IMR-90 (cell line): Measurements from ENCODE around the gene PRKN. TPM values are rescaled to one million over a fixed set of nuclear protein-coding genes. Genes with fewer than 3 reads are reported as not detected.

Source experiments
- ATAC-seq: fragments of 200-7000 bp; cut with Tn5 transposase; 2 replicates; pipeline ENCODE4 v1.9.1; 2020; ENCODE audit warnings: low read depth, mild to moderate bottlenecking, moderate library complexity
- BruUV-seq: library from RNA; stranded (reverse); fragments of 400-500 nt; replicated peaks from 2 replicates; lab custom pipeline; 2021; lab: Mats Ljungman, UMichigan
- CTCF ChIA-PET: fragments of 300-600 bp; formaldehyde crosslinking; extraction: SDS; loops from one replicate; lab custom pipeline; 2021; ENCODE audit warnings: antibody characterized with exemption; lab: Yijun Ruan, JAX
- POLR2A ChIA-PET: fragments of 300-600 bp; sonication (Branson Sonifier 250); formaldehyde crosslinking; loops from one replicate; lab custom pipeline; 2022; ENCODE audit warnings: antibody characterized with exemption; ENCODE audit not compliant: unreplicated experiment; lab: Charles Lee
- DNase-seq: peaks from one replicate; pipeline ENCODE4 v3.0.0; 2013
- H2AFZ ChIP-seq: replicated peaks from 2 replicates; pipeline ENCODE3; 2013; ENCODE audit warnings: low read length, mild to moderate bottlenecking; ENCODE audit not compliant: poor library complexity
- H2AK5ac ChIP-seq: 2 replicates; pipeline ENCODE4 v1.6.1; 2013; ENCODE audit warnings: low read depth, low read length, inconsistent platforms
- H2AK9ac ChIP-seq: replicated peaks from 2 replicates; pipeline ENCODE3; 2013; ENCODE audit warnings: mild to moderate bottlenecking, low read depth, low read length, moderate library complexity; ENCODE audit not compliant: poor library complexity
- H2BK120ac ChIP-seq: 2 replicates; pipeline ENCODE4 v1.6.1; 2013; ENCODE audit warnings: low read depth, low read length, inconsistent platforms
- H2BK15ac ChIP-seq: 3 replicates; pipeline ENCODE4 v1.6.1; 2013; ENCODE audit warnings: low read depth, low read length, inconsistent platforms
- H2BK20ac ChIP-seq: 2 replicates; pipeline ENCODE4 v1.6.1; 2013; ENCODE audit warnings: low read depth, mild to moderate bottlenecking, inconsistent platforms, low read length, moderate library complexity
- H2BK5ac ChIP-seq: 2 replicates; pipeline ENCODE4 v1.6.1; 2013; ENCODE audit warnings: mild to moderate bottlenecking, low read depth, low read length, inconsistent platforms; ENCODE audit not compliant: poor library complexity, severe bottlenecking
- H3K14ac ChIP-seq: replicated peaks from 2 replicates; pipeline ENCODE4 v1.6.1; 2013; ENCODE audit warnings: low read depth, low read length, inconsistent platforms
- H3K18ac ChIP-seq: 2 replicates; pipeline ENCODE4 v1.6.1; 2013; ENCODE audit warnings: low read depth, low read length, control low read depth
- H3K23ac ChIP-seq: 2 replicates; pipeline ENCODE4 v1.6.1; 2013; ENCODE audit warnings: low read depth, low read length, inconsistent platforms
- H3K27ac ChIP-seq: 2 replicates; pipeline ENCODE4 v1.5.1; 2013; ENCODE audit warnings: mild to moderate bottlenecking, control low read depth, low read length; ENCODE audit not compliant: insufficient read depth
- H3K27me3 ChIP-seq: 2 replicates; pipeline ENCODE4 v1.6.1; 2013; ENCODE audit warnings: low read length; ENCODE audit not compliant: control insufficient read depth, insufficient read depth
- H3K36me3 ChIP-seq: 2 replicates; pipeline ENCODE4 v1.6.1; 2013; ENCODE audit warnings: low read length, mixed read lengths; ENCODE audit not compliant: control insufficient read depth, insufficient read depth
- H3K4ac ChIP-seq: 2 replicates; pipeline ENCODE4 v1.6.1; 2013; ENCODE audit warnings: low read depth, low read length, inconsistent platforms
- H3K4me1 ChIP-seq: 2 replicates; pipeline ENCODE4 v1.6.1; 2013; ENCODE audit warnings: low read length, mixed read lengths; ENCODE audit not compliant: control insufficient read depth, insufficient read depth
- H3K4me2 ChIP-seq: 2 replicates; pipeline ENCODE4 v1.6.1; 2013; ENCODE audit warnings: low read depth, mild to moderate bottlenecking, control low read depth, low read length, moderate library complexity
- H3K4me3 ChIP-seq: 2 replicates; pipeline ENCODE4 v1.5.1; 2013; ENCODE audit warnings: low read depth, mild to moderate bottlenecking, control low read depth, low read length, moderate library complexity; ENCODE audit not compliant: insufficient read depth
- H3K56ac ChIP-seq: 2 replicates; pipeline ENCODE4 v1.6.1; 2013; ENCODE audit warnings: low read length, inconsistent platforms; ENCODE audit not compliant: insufficient read depth; ENCODE audit errors: extremely low read depth
- H3K79me1 ChIP-seq, 2 experiments: 2 replicates each; pipeline ENCODE4 v1.6.1; 2013; ENCODE audit warnings: low read length in 2 of 2, inconsistent platforms in 1 of 2, low read depth in 1 of 2
- H3K9ac ChIP-seq: 2 replicates; pipeline ENCODE4 v1.6.1; 2013; ENCODE audit warnings: low read depth, low read length, control low read depth
- H3K9me1 ChIP-seq: 2 replicates; pipeline ENCODE4 v1.6.1; 2013; ENCODE audit warnings: low read length, inconsistent platforms; ENCODE audit not compliant: insufficient read depth
- H3K9me3 ChIP-seq: 2 replicates; pipeline ENCODE4 v1.6.1; 2013; ENCODE audit warnings: low read length; ENCODE audit not compliant: control insufficient read depth, insufficient read depth
- H4K20me1 ChIP-seq: 2 replicates; pipeline ENCODE4 v1.6.1; 2013; ENCODE audit warnings: low read length, inconsistent platforms; ENCODE audit not compliant: insufficient read depth
- H4K5ac ChIP-seq: 2 replicates; pipeline ENCODE4 v1.6.1; 2013; ENCODE audit warnings: mild to moderate bottlenecking, low read depth, low read length, control low read depth
- H4K8ac ChIP-seq, 2 experiments: 2 replicates each; pipeline ENCODE4 v1.6.1; 2013; ENCODE audit warnings: low read depth in 2 of 2, low read length in 2 of 2, control low read depth in 1 of 2, inconsistent platforms in 1 of 2
- H4K91ac ChIP-seq: 2 replicates; pipeline ENCODE4 v1.6.1; 2013; ENCODE audit warnings: low read depth, low read length, inconsistent platforms; ENCODE audit not compliant: insufficient read depth
- BHLHE40 ChIP-seq: fragments of 150-350 bp; IDR thresholded peaks from 2 replicates; pipeline ENCODE4 v1.6.1; 2016; ENCODE audit warnings: mild to moderate bottlenecking, low read depth, low read length
- CHD1 ChIP-seq: IDR thresholded peaks from 2 replicates; pipeline ENCODE4 v1.6.1; 2012; ENCODE audit warnings: low read depth, low read length, improper control_type of control experiment
- MAFK ChIP-seq: IDR thresholded peaks from 2 replicates; pipeline ENCODE4 v1.6.1; 2012; ENCODE audit warnings: low read depth, low read length, improper control_type of control experiment
- NFE2L2 ChIP-seq: fragments of 150-350 bp; IDR thresholded peaks from 2 replicates; pipeline ENCODE4 v1.6.1; 2016; ENCODE audit warnings: low read depth, mild to moderate bottlenecking, low read length
- SMC3 ChIP-seq: fragments of 150-350 bp; IDR thresholded peaks from 2 replicates; pipeline ENCODE4 v1.6.1; 2016; ENCODE audit warnings: low read depth, mild to moderate bottlenecking, antibody characterized with exemption, low read length, moderate library complexity
- WGBS, 2 experiments: methylation state at CpG; one replicate each; pipeline versions ENCODE4 v1.1.5 to v1.1.7; 2013; ENCODE audit warnings: missing lambda C conversion rate in 2 of 2; ENCODE audit not compliant: insufficient read length in 1 of 2; ENCODE audit errors: extremely low coverage in 2 of 2; 5-methylcytosine and 5-hydroxymethylcytosine counted together
- dilution Hi-C: fragments of 300-500 bp; cut with HindIII; formaldehyde crosslinking; loops from one replicate; pipeline ENCODE4 v1.14.3; 2018; ENCODE audit warnings: low sequenced_read_pairs; ENCODE audit not compliant: unreplicated experiment
- in situ Hi-C: fragments of 300-500 bp; cut with MboI; formaldehyde crosslinking; loops from 3 replicates; pipeline ENCODE4 v1.14.3; 2019; ENCODE audit warnings: low sequenced_read_pairs, inconsistent platforms, mixed read lengths
- intact Hi-C: fragments of 100-400 bp; cut with micrococcal nuclease; formaldehyde crosslinking; loops from 2 replicates; pipeline ENCODE4 v1.10.0; 2022
- polyA plus RNA-seq, 3 experiments: library from polyadenylated mRNA; depleted of rRNA; stranded (reverse); fragments of >200 nt; gene quantifications; 2 replicates each; pipeline ENCODE4 v1.2.3, GENCODE V29; 2012; ENCODE audit warnings: low replicate concordance in 1 of 3
- total RNA-seq: library from RNA; depleted of rRNA; stranded (reverse); fragments of >200 nt; gene quantifications from 2 replicates; pipeline ENCODE4 v1.2.3, GENCODE V29; 2012
- TF ChIP-seq, protein P1 (sequence below): fragments of 150-350 bp; IDR thresholded peaks from 2 replicates; pipeline ENCODE4 v1.6.1; 2017; ENCODE audit warnings: mild to moderate bottlenecking, antibody characterized with exemption, low read length, low read depth
- TF ChIP-seq, protein P2 (sequence below): conservative IDR thresholded peaks from 2 replicates; pipeline ENCODE4 v1.5.1; 2012; ENCODE audit warnings: mild to moderate bottlenecking, low read depth, low read length, improper control_type of control experiment

Gene PRKN
- total and polyA plus RNA-seq, 2 of the 4 experiments (the other 2 are of a cell fraction): 0.15 to 0.18 TPM

DNA sequence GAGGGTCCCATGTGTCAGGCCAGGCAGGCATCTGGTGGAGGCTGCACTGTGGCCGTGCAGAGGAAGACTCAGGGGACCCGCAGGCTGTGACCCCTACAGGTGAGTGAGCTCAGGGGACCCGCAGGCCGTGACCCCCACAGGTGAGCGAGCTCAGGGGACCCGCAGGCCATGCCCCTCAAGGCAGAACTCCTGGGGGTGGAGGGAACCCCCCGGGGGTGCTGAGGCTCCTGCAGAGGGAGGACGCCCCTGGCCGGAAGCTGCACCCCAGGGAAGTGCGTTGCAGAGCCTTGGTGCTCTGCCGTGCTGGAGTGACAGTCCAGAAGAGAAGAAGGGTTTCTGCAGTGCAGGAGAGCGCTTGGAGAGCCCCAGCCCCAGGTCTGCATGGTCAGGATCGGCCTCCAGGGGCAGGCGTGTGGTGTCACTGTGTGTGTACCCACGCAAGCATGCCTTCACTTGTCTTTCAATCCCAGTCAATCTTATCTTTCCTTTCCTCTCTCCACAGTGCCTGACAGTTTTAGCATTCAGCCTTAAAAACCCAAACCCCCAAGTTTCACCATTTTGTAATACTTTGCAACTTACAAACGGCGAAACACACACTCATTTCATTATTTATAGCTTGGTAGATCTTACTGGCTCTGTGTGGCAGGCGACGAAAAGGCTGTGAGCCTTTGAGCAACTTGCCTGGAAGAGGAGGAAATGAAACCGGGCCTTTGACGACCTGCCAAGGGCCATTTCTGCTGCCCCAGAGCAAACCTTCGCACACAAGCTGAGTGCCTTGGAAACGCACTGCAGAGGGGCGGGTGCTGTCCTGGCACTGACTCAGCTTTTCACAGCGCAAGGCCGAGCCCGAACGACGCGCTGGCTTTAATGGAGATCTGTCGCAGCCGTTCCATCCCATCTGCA lies 1352.3 kb downstream of the PRKN start:
- Histone ChIP-seq H3K36me3 (no peaks in the 10 kb centered on the region), H3K4me3 (no peak overlapping the region), H2BK20ac (no peak overlapping the region), H3K9ac (no peak overlapping the region), H2AFZ (peak overlapping the region; percentile 72), H3K23ac (no peak overlapping the region), H2AK9ac (peak overlapping the region; percentile 19), H2BK120ac (no peak overlapping the region), H3K79me1 (no peaks in the 10 kb centered on the region), H3K56ac (no peak overlapping the region), H3K18ac (no peak overlapping the region), H3K4me2 (peak overlapping the region; percentile 47; the same call in 1 of the 2 replicates), H4K8ac (no peak overlapping the region), H4K5ac (no peak overlapping the region), H3K14ac (no peak overlapping the region), H3K4ac (no peak overlapping the region), H3K27me3 (0 out of 2 replicates have a peak, but pooled peaks cover 2% of the 10 kb centered on the region), H4K20me1 (no peaks in the 10 kb centered on the region), H3K9me1 (no peaks in the 10 kb centered on the region), H3K4me1 (no peaks in the 10 kb centered on the region), H2BK5ac (no peak overlapping the region), H4K91ac (no peak overlapping the region), H3K9me3 (no peaks in the 10 kb centered on the region), H3K27ac (no peak overlapping the region), H2AK5ac (no peak overlapping the region), H2BK15ac (no peak overlapping the region)
- in situ Hi-C loops: loop anchor here (5.0 to 10.0 kb wide), 3 partner anchors 230 to 848 kb away; no protein-coding TSS in a partner anchor
- CTCF ChIA-PET: interaction anchor here (0.6 kb wide), 1 partner anchor 268 kb away, joined by 3 read pairs; no protein-coding TSS in a partner anchor
- dilution Hi-C loops: no loop called here
- POLR2A ChIA-PET: no interaction called here
- 65% methylated on average over 6 of the region's 32 CpGs; no CpG with 5 or more reads in 1 of the 2 experiments for WGBS, 2 experiments
- intact Hi-C loops: loop anchor here (1.0 to 5.0 kb wide), 5 partner anchors 274 to 855 kb away; no protein-coding TSS in a partner anchor
- no peak for ATAC-seq
- no peak for DNase-seq
- BruUV-seq: no TSS peak
- TF ChIP-seq CHD1 (no peak), MAFK (no peak), SMC3 (no peak), NFE2L2 (no peak), BHLHE40 (no peak)
- TF ChIP-seq, protein P1, sequence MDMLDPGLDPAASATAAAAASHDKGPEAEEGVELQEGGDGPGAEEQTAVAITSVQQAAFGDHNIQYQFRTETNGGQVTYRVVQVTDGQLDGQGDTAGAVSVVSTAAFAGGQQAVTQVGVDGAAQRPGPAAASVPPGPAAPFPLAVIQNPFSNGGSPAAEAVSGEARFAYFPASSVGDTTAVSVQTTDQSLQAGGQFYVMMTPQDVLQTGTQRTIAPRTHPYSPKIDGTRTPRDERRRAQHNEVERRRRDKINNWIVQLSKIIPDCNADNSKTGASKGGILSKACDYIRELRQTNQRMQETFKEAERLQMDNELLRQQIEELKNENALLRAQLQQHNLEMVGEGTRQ: no peak
- TF ChIP-seq, protein P2, sequence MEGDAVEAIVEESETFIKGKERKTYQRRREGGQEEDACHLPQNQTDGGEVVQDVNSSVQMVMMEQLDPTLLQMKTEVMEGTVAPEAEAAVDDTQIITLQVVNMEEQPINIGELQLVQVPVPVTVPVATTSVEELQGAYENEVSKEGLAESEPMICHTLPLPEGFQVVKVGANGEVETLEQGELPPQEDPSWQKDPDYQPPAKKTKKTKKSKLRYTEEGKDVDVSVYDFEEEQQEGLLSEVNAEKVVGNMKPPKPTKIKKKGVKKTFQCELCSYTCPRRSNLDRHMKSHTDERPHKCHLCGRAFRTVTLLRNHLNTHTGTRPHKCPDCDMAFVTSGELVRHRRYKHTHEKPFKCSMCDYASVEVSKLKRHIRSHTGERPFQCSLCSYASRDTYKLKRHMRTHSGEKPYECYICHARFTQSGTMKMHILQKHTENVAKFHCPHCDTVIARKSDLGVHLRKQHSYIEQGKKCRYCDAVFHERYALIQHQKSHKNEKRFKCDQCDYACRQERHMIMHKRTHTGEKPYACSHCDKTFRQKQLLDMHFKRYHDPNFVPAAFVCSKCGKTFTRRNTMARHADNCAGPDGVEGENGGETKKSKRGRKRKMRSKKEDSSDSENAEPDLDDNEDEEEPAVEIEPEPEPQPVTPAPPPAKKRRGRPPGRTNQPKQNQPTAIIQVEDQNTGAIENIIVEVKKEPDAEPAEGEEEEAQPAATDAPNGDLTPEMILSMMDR: 0 out of 2 replicates have a peak, but pooled peaks have one; percentile 7
